Lower leg skin (tissue), 3 donors: ENCODE data around the gene TRPM3.

Source experiments
- CTCF ChIP-seq, 3 donors: fragments of 450-650 bp; IDR thresholded peaks; one replicate each; pipeline ENCODE4 v1.5.1; 2016; ENCODE audit warnings: antibody characterized with exemption in 3 of 3, mild to moderate bottlenecking in 3 of 3, moderate library complexity in 2 of 3
- POLR2A ChIP-seq, 2 donors: fragments of 450-650 bp; IDR thresholded peaks; one replicate each; pipeline ENCODE4 v1.6.1; 2016 to 2017; ENCODE audit warnings: antibody characterized with exemption in 2 of 2, mild to moderate bottlenecking in 1 of 2, moderate library complexity in 1 of 2

- TF ChIP-seq CTCF (IDR thresholded peaks at IDR 0.05), result no peak
- no peak for TF ChIP-seq POLR2A (IDR thresholded peaks at IDR 0.05)
Observed at GRCh38 chr9:70936536-70936935, 184.9 kb downstream of the TRPM3 start.
